ENCODE results near the gene DNAJC30. TPM values are rescaled to one million over a fixed set of nuclear protein-coding genes. Genes with fewer than 3 reads are reported as not detected.
A peak's percentile ranks its signal among the peaks of the same experiment; 100 is the strongest.

Gene DNAJC30
- total and polyA plus RNA-seq, 2 of the 8 experiments (the other 6 are each of a cell fraction or from before 2014, with no cell fraction given): 6.1 to 6.3 TPM

GRCh38 chr7:73648593-73649332 lies 34.5 kb downstream of the DNAJC30 start:
- no peak overlapping the region for H2BK5ac ChIP-seq (ENCODE audit: low read depth, low read length)
- H4K8ac ChIP-seq (ENCODE audit: extremely low read depth, insufficient read depth, low read length): no peak overlapping the region
- H3K36me3 ChIP-seq (ENCODE audit: control insufficient read depth in 2 of 4, insufficient read depth in 4 of 4, low read length in 3 of 4): no peaks in the 10 kb centered on the region
- H3K18ac ChIP-seq (ENCODE audit: extremely low read depth, low read length): no peak overlapping the region; the same call in 1 of the 2 replicates
- H3K27me3 ChIP-seq (replicated peaks in 1 of 4; ENCODE audit: control insufficient read depth in 3 of 4, extremely low read depth in 1 of 4, insufficient read depth in 3 of 4, low read length in 3 of 4): peaks cover 0 to 30% (median 25%) of the 10 kb centered on the region in 4 experiments; a peak in 6 of 7 replicates
- no peak overlapping the region for H3K14ac ChIP-seq (ENCODE audit: insufficient read length)
- H3K23me2 ChIP-seq (ENCODE audit: low read depth, low read length): peaks cover 8% of the 10 kb centered on the region; the same call in 1 of the 2 replicates
- H3K9me3 ChIP-seq (ENCODE audit: insufficient read depth in 2 of 2, low read depth in 1 of 2, low read length in 1 of 2): no peaks in the 10 kb centered on the region
- H3K23ac ChIP-seq (ENCODE audit: insufficient read length): no peak overlapping the region
- CTCF ChIA-PET (ENCODE audit: partially characterized antibody): interaction anchor here (1.1 kb wide), 1 partner anchor 28 kb away, joined by 3 read pairs; no protein-coding TSS in a partner anchor
- 27% methylated on average over 1 of the region's 1 CpG; no CpG with 5 or more reads in 1 of the 2 experiments for WGBS, 2 experiments (ENCODE audit: extremely low coverage in 1 of 2, insufficient coverage in 1 of 2, insufficient read length in 1 of 2, insufficient replicate concordance in 2 of 2, low coverage in 1 of 2, low lambda C conversion rate in 2 of 2, missing lambda C conversion rate in 1 of 2)
- POLR2A ChIA-PET (ENCODE audit: partially characterized antibody): no interaction called here
- no peak overlapping the region for H3K27ac ChIP-seq (ENCODE audit: low read depth, low read length)
- no peak overlapping the region for H4K91ac ChIP-seq (replicated peaks; ENCODE audit: insufficient read length, low read length)
- no peak overlapping the region for H3K56ac ChIP-seq (replicated peaks; ENCODE audit: insufficient read length, low read depth, low read length)
- no peak overlapping the region for H2BK120ac ChIP-seq (replicated peaks; ENCODE audit: low read depth, low read length)
- H3K4me1 ChIP-seq (replicated peaks in 1 of 4; ENCODE audit: control insufficient read depth in 3 of 4, insufficient read depth in 4 of 4, low read length in 3 of 4): peaks cover 0 to 14% (median 7%) of the 10 kb centered on the region in 4 experiments; a peak in 6 of 7 replicates
- 0 out of 2 replicates have a peak overlapping the region, but pooled peaks have one; percentile 7 for H2AFZ ChIP-seq (ENCODE audit: low read length)
- 0 out of 2 replicates have a peak overlapping the region, but pooled peaks have one; percentile 39 for H2BK12ac ChIP-seq (ENCODE audit: low read depth, low read length)
- no peak overlapping the region for H4K5ac ChIP-seq (ENCODE audit: insufficient read length, low read depth, low read length)
- no peaks in the 10 kb centered on the region for H3K79me2 ChIP-seq (ENCODE audit: control insufficient read depth in 1 of 2, insufficient read depth in 2 of 2, low read length in 2 of 2)
- no peak for DNase-seq (ENCODE audit: low read depth in 1 of 2, low spot score in 2 of 2)
- peak overlapping the region; percentile 46 to 87; a peak in 3 of 4 replicates for H3K4me2 ChIP-seq (ENCODE audit: insufficient read depth in 1 of 2, low read depth in 2 of 2, low read length in 2 of 2)
- peak overlapping the region in 2 of 4 experiments; percentile 38 to 72; a peak in 3 of 8 replicates for H3K4me3 ChIP-seq (ENCODE audit: extremely low read depth in 1 of 4, insufficient read depth in 2 of 4, low read depth in 3 of 4, low read length in 4 of 4)
- H3K79me1 ChIP-seq (ENCODE audit: low read depth, low read length): no peaks in the 10 kb centered on the region
- no peak overlapping the region for H3K9ac ChIP-seq (replicated peaks in 1 of 4; ENCODE audit: extremely low read depth in 1 of 4, low read depth in 3 of 4, low read length in 3 of 4)
- no peaks in the 10 kb centered on the region for H4K20me1 ChIP-seq (replicated peaks in 1 of 2; ENCODE audit: control insufficient read depth in 1 of 2, insufficient read depth in 2 of 2, low read length in 2 of 2)
- 0 out of 2 replicates have a peak overlapping the region, but pooled peaks have one; percentile 61 for H2BK15ac ChIP-seq (ENCODE audit: low read length)
- 0 out of 2 replicates have a peak overlapping the region, but pooled peaks have one; percentile 61 for H2BK20ac ChIP-seq (ENCODE audit: low read length)
- H3K4ac ChIP-seq (replicated peaks; ENCODE audit: insufficient read length, low read depth, low read length): no peak overlapping the region
- FAIRE-seq: no peak
- H2AK5ac ChIP-seq (ENCODE audit: low read depth, low read length): no peak overlapping the region
- TF ChIP-seq RNF2 (IDR thresholded peaks at IDR 0.05; ENCODE audit: borderline replicate concordance, low read depth, low read length, missing control alignments, poor library complexity, severe bottlenecking): no peak
- TF ChIP-seq SAP30 (IDR thresholded peaks at IDR 0.05; ENCODE audit: insufficient read depth, insufficient replicate concordance, low read length): no peak
- no peak for TF ChIP-seq JUN (IDR thresholded peaks at IDR 0.05; ENCODE audit: low read depth, low read length)
